ENCODE measurements around the gene CYTH2. TPM values are rescaled to one million over a fixed set of nuclear protein-coding genes. Genes with fewer than 3 reads are reported as not detected.

The CYTH2 gene
- total and polyA plus RNA-seq, 2 of the 8 experiments (the other 6 are each of a cell fraction or from before 2014, with no cell fraction given): 43.7 to 71.4 TPM

GRCh38 chr19:48477067-48477685 is 8.0 kb downstream of the CYTH2 start:
- no peak overlapping the region for H2AK5ac ChIP-seq (ENCODE audit: low read depth, low read length)
- H3K23ac ChIP-seq (ENCODE audit: insufficient read length): no peak overlapping the region
- peaks cover 25 to 69% (median 55%) of the 10 kb centered on the region in 4 experiments for H3K36me3 ChIP-seq (ENCODE audit: control insufficient read depth in 2 of 4, insufficient read depth in 4 of 4, low read length in 3 of 4)
- 0 out of 7 replicates have a peak overlapping the region, but pooled peaks of 1 of the 4 experiments have one; percentile 22 for H3K9ac ChIP-seq (replicated peaks in 1 of 4; ENCODE audit: extremely low read depth in 1 of 4, low read depth in 3 of 4, low read length in 3 of 4)
- H3K56ac ChIP-seq (replicated peaks; ENCODE audit: insufficient read length, low read depth, low read length): no peak overlapping the region
- no peak overlapping the region for H3K4ac ChIP-seq (replicated peaks; ENCODE audit: insufficient read length, low read depth, low read length)
- CTCF ChIA-PET (ENCODE audit: partially characterized antibody): interaction anchor here (0.5 kb wide), 1 partner anchor 18 kb away, joined by 3 read pairs; no protein-coding TSS in a partner anchor
- TF ChIP-seq POLR2AphosphoS5 (IDR thresholded peaks at IDR 0.05; ENCODE audit: low read depth, low read length) (peak; percentile 29; the same call in 1 of the 2 replicates), POU5F1 (IDR thresholded peaks at IDR 0.05; ENCODE audit: low read depth, low read length) (no peak)
- no peaks in the 10 kb centered on the region for H3K27me3 ChIP-seq (replicated peaks in 1 of 4; ENCODE audit: control insufficient read depth in 3 of 4, extremely low read depth in 1 of 4, insufficient read depth in 3 of 4, low read length in 3 of 4)
- H3K14ac ChIP-seq (ENCODE audit: insufficient read length): no peak overlapping the region
- 89% methylated on average over 6 of the region's 10 CpGs; no CpG with 5 or more reads in 1 of the 2 experiments for WGBS, 2 experiments (ENCODE audit: extremely low coverage in 1 of 2, insufficient coverage in 1 of 2, insufficient read length in 1 of 2, insufficient replicate concordance in 2 of 2, low coverage in 1 of 2, low lambda C conversion rate in 2 of 2, missing lambda C conversion rate in 1 of 2)
- peaks cover 15 to 16% of the 10 kb centered on the region in 2 experiments for H4K20me1 ChIP-seq (replicated peaks in 1 of 2; ENCODE audit: control insufficient read depth in 1 of 2, insufficient read depth in 2 of 2, low read length in 2 of 2)
- no peak overlapping the region for H2BK120ac ChIP-seq (replicated peaks; ENCODE audit: low read depth, low read length)
- 0 out of 7 replicates have a peak, but pooled peaks cover 0 to 3% (median 0%) of the 10 kb centered on the region in 4 experiments for H3K4me1 ChIP-seq (replicated peaks in 1 of 4; ENCODE audit: control insufficient read depth in 3 of 4, insufficient read depth in 4 of 4, low read length in 3 of 4)
- no peak overlapping the region for H2BK12ac ChIP-seq (ENCODE audit: low read depth, low read length)
- no peak overlapping the region for H3K18ac ChIP-seq (ENCODE audit: extremely low read depth, low read length)
- no peaks in the 10 kb centered on the region for H3K9me3 ChIP-seq (ENCODE audit: insufficient read depth in 2 of 2, low read depth in 1 of 2, low read length in 1 of 2)
- no peak overlapping the region for H4K91ac ChIP-seq (replicated peaks; ENCODE audit: insufficient read length, low read length)
- no peak overlapping the region for H2BK5ac ChIP-seq (ENCODE audit: low read depth, low read length)
- H4K8ac ChIP-seq (ENCODE audit: extremely low read depth, insufficient read depth, low read length): no peak overlapping the region
- H3K79me1 ChIP-seq (ENCODE audit: low read depth, low read length): no peaks in the 10 kb centered on the region; the same call in 1 of the 2 replicates
- no peak overlapping the region for H2BK15ac ChIP-seq (ENCODE audit: low read length)
- H3K4me2 ChIP-seq (ENCODE audit: insufficient read depth in 1 of 2, low read depth in 2 of 2, low read length in 2 of 2): no peak overlapping the region
- POLR2A ChIA-PET (ENCODE audit: partially characterized antibody): interaction anchor here (1.0 to 11.4 kb wide), 3 partner anchors 16 to 134 kb away, joined by 3 to 176 read pairs (median 17); no protein-coding TSS in a partner anchor
- peaks cover 2% of the 10 kb centered on the region; the same call in 1 of the 2 replicates for H3K23me2 ChIP-seq (ENCODE audit: low read depth, low read length)
- no peak overlapping the region for H3K4me3 ChIP-seq (ENCODE audit: extremely low read depth in 1 of 4, insufficient read depth in 2 of 4, low read depth in 3 of 4, low read length in 4 of 4)
- no peak for DNase-seq (ENCODE audit: low read depth in 1 of 2, low spot score in 2 of 2)
- no peak overlapping the region for H4K5ac ChIP-seq (ENCODE audit: insufficient read length, low read depth, low read length)
- no peak overlapping the region for H2AFZ ChIP-seq (ENCODE audit: low read length)
- H3K79me2 ChIP-seq (ENCODE audit: control insufficient read depth in 1 of 2, insufficient read depth in 2 of 2, low read length in 2 of 2): no peaks in the 10 kb centered on the region
- H3K27ac ChIP-seq (ENCODE audit: low read depth, low read length): no peak overlapping the region
- FAIRE-seq: no peak
- H2BK20ac ChIP-seq (ENCODE audit: low read length): no peak overlapping the region
